Activated T-cell treated with anti-CD3 and anti-CD28 coated beads, Interleukin-2, amount 50 U/mL, for 72 hours (primary cell): Measurements from ENCODE around the gene DHRS12. TPM values are rescaled to one million over a fixed set of nuclear protein-coding genes. Genes with fewer than 3 reads are reported as not detected.
A peak's percentile ranks its signal among the peaks of the same experiment; 100 is the strongest.

ENCODE experiments used
- ATAC-seq, 2 donors: fragments of 150-1000 bp; cut with Tn5 transposase; replicated peaks in 1 of 2; 2 replicates each; pipeline ENCODE4 v1.10.0; 2021; ENCODE audit warnings: moderate library complexity in 2 of 2, mild to moderate bottlenecking in 1 of 2
- DNase-seq, 2 donors: peaks; one replicate each; pipeline ENCODE4 v3.0.0; 2021 to 2022; ENCODE audit warnings: mixed read lengths in 1 of 2
- H3K27ac Mint-ChIP-seq: one replicate; pipeline ENCODE4 v1.8.0; 2022; ENCODE audit warnings: mild to moderate bottlenecking, moderate library complexity, mixed read lengths
- H3K27me3 Mint-ChIP-seq: one replicate; pipeline ENCODE4 v1.8.0; 2022; ENCODE audit warnings: low read depth, mixed read lengths
- H3K36me3 Mint-ChIP-seq, 2 donors: one replicate each; pipeline ENCODE4 v1.8.0; 2022; ENCODE audit warnings: mixed read lengths in 2 of 2, mild to moderate bottlenecking in 1 of 2; ENCODE audit not compliant: insufficient read depth in 2 of 2
- H3K4me1 Mint-ChIP-seq: one replicate; pipeline ENCODE4 v1.8.0; 2022; ENCODE audit warnings: low read depth, mixed read lengths
- H3K4me3 Mint-ChIP-seq, 2 donors: one replicate each; pipeline ENCODE4 v1.8.0; 2022; ENCODE audit warnings: mild to moderate bottlenecking in 2 of 2, mixed read lengths in 2 of 2, moderate library complexity in 2 of 2
- H3K9me3 Mint-ChIP-seq, 2 donors: one replicate each; pipeline ENCODE4 v1.8.0; 2022; ENCODE audit warnings: mixed read lengths in 2 of 2
- total RNA-seq, 2 donors: library from RNA; stranded (reverse); gene quantifications; one replicate each; pipeline ENCODE4 v1.2.3, GENCODE V29; 2022

The DHRS12 gene
- total RNA-seq, 2 donors from 2014 or later, result 8.0 to 8.5 TPM

DNA sequence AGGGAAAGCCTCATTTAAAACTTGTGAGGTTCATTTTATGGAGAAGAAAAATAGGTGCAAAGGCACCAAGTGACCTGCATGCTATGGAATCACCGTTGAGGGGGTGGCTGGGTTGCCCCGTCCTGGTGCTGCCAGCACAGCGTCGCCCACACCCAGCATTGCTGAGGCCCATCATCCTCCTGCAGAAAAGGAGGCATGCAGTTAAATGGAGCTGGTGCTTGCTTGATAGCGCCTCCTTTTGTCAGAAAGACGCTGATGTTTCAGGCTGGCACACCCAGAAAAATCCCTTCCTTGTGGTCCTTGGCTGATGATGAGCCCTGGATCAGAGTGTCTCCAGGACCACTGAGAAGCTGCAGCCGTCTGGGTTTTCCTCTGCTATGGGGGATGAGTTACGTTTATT lies 36.9 kb downstream of the DHRS12 start:
- DNase-seq (no peak), ATAC-seq (no peak)
- H3K27me3 Mint-ChIP-seq, result no peaks in the 10 kb centered on the region
- H3K27ac Mint-ChIP-seq, result no peak overlapping the region
- peaks cover 47% of the 10 kb centered on the region for H3K4me1 Mint-ChIP-seq
- H3K9me3 Mint-ChIP-seq, result no peaks in the 10 kb centered on the region
- no peak overlapping the region for H3K4me3 Mint-ChIP-seq
- H3K36me3 Mint-ChIP-seq, result no peaks in the 10 kb centered on the region

DNA sequence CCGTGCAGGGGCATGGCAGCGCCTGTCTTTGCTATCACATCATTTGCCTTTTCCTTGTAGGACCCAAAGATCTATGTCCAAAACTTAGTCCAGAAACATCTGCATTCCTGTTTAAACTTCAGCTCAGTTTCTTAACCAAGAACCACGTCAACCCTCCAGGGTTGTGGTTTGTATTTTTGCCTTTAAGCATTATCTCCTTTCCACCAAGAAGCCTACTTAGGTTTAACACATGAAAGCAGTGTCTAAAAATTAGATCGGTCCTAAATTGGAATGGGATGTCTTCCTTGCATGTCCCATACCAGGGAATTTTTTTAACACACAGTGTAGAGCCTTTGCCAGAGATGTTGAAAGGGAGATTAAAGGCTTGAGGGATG lies 38.8 kb downstream of the DHRS12 start:
- ATAC-seq (no peak), DNase-seq (no peak)
- H3K9me3 Mint-ChIP-seq, result no peaks in the 10 kb centered on the region
- peaks cover 0 to 3% of the 10 kb centered on the region in 2 donors for H3K36me3 Mint-ChIP-seq
- peak overlapping the region; percentile 67 to 83 for H3K4me3 Mint-ChIP-seq
- H3K4me1 Mint-ChIP-seq, result peaks cover 49% of the 10 kb centered on the region
- H3K27ac Mint-ChIP-seq, result peak overlapping the region; percentile 78
- H3K27me3 Mint-ChIP-seq, result no peaks in the 10 kb centered on the region

DNA sequence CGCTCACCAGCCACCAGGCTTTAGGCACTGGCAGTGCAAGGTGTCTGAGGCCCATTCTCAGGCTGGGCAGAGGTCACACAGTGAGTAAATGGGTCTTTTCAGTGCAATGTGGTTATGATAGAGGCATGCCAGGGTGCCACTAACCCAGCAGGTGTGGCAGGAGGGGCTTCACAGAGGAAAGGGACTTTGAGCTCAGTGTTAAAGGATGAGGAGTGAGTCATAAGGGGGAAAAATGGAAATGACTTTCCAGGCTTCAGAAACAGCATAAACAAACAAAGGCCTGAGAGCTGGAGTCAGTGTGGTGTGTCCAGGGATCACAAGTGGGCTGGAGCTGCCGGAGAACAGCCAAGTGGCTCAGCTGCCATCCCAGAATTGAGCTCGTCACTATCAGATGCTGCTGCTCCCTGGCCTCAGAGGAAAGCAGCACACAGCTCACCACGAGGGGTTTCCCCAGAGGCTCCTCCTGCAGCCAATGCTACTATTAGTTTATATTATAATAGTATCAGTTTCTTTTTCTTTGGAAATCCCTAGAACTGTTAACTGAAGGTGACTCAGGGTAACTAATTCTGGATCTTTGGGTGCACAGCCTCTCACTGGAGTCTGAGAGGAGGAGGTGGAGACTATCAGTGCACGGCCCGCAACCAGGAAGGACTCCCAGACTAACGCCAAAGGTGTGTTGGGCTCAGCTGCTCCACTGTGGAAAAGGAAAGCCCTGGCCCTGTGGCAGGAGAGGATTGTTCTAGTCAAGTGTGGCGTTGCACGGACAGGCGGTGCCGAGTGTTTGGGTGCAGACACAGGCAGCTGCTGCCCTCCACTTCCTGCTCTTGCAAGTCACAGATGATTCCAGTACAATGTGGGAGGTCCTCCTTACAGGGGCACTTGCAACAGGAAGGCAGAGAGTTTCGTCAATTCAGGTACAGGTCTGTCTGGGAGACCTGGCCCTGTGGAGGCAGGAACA lies 39.5 kb downstream of the DHRS12 start:
- ATAC-seq, result peak; percentile 82 to 88
- Mint-ChIP-seq H3K9me3 (no peaks in the 10 kb centered on the region), H3K36me3 (peaks cover 0 to 3% of the 10 kb centered on the region in 2 donors), H3K4me3 (peak overlapping the region; percentile 67 to 83), H3K4me1 (peaks cover 49% of the 10 kb centered on the region), H3K27ac (peak overlapping the region; percentile 78), H3K27me3 (no peaks in the 10 kb centered on the region)
- DNase-seq, result peak; percentile 49 to 61

DNA sequence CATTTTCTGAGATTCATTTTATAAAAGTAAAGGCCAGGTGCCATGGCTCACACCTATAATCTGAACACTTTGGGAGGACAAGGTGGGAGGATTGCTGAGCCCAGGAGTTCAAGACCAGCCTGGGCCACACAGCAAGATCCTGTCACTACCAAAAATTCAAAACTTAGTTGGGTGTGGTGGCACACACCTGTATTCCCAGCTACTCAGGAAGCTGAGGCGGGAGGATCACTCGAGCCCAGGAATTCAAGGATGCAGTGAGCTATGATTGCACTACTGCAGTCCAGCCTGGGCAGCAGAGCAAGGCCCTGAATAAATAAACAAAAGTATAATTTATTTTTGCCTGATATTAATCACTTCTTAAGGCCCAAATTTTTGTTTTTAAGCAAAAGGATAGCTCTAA lies 40.5 kb downstream of the DHRS12 start:
- Mint-ChIP-seq H3K27ac (peak overlapping the region; percentile 77), H3K36me3 (peaks cover 0 to 3% of the 10 kb centered on the region in 2 donors), H3K4me3 (peak overlapping the region in 1 of 2 donors; percentile 12), H3K9me3 (no peaks in the 10 kb centered on the region), H3K4me1 (peaks cover 49% of the 10 kb centered on the region), H3K27me3 (no peaks in the 10 kb centered on the region)
- DNase-seq (no peak), ATAC-seq (no peak)

DNA sequence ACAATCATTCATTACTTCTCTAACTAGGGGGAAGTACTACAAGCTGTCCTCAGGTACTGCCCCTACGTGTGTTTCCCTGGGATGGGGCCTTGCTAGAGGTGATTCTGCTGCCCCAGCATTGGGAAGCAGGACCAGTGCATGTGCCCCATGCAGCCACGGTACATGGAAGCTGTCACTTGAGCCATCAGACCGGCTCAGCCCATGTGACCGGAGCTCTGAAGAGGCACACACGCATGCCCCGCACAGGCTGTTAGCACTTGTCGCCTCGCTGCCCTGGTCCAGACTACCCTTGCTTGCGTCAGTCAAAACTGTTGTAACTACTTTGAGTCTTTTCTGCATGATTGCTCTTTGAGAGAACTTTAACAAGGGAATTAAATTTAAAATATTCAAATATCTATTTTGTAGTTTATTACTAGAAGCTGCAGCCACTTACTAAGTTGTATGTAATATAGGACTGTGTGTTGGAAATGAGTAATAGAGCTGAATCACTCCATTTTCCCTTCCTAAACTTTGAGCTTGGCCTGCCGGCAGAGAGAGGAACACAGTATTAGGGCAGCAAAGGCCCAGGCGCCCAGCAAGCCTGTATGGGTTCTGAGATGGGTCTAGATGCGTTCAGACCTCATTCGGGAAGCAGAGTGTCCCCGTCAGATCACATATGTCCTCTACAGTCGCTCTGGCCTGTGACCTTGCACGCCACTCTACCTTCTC lies 42.2 kb downstream of the DHRS12 start:
- peaks cover 49% of the 10 kb centered on the region for H3K4me1 Mint-ChIP-seq
- no peaks in the 10 kb centered on the region for H3K27me3 Mint-ChIP-seq
- ATAC-seq (no peak), DNase-seq (no peak)
- H3K9me3 Mint-ChIP-seq, result no peaks in the 10 kb centered on the region
- H3K36me3 Mint-ChIP-seq, result peaks cover 0 to 3% of the 10 kb centered on the region in 2 donors
- no peak overlapping the region for H3K4me3 Mint-ChIP-seq
- no peak overlapping the region for H3K27ac Mint-ChIP-seq

DNA sequence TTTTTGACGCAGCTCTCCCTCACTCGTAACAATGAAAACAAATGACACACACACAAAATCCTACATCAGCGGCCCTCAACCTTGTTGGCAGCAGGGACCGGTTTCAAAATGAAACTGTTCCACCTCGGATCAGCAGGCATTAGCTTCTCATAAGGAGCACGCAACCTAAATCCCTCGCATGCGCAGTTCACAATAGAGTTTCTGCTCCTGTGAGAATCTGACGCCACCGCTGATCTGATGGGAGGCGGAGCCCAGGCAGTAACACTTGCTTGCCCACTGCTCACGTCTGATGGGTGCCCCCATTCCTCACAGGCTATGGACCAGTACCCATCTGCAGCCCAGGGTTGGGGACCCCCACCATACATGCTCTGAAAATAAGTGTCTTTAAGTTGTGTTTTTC lies 43.4 kb downstream of the DHRS12 start:
- Mint-ChIP-seq H3K4me1 (peaks cover 37% of the 10 kb centered on the region), H3K27me3 (no peaks in the 10 kb centered on the region), H3K27ac (no peak overlapping the region), H3K4me3 (no peak overlapping the region), H3K36me3 (peaks cover 0 to 3% of the 10 kb centered on the region in 2 donors), H3K9me3 (no peaks in the 10 kb centered on the region)
- ATAC-seq (no peak), DNase-seq (no peak)

DNA sequence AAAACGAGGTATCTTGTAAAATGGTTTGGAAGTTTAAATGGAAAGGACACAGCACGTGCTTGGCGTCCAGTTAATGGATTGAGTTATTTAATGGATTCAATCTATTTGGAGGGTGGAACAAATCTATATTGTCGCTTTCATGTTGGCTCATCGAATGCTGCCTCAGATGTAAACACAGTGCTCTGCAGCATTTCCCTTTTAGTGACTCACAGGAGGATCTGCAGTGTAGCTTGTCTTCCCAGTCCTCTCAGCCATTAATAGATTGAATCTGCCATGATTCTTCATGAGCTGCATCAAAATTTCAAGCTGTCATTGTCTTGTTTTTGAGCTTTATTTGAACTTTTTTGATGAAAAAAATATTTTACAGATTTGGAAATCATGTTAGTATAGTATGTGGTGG lies 44.7 kb downstream of the DHRS12 start:
- H3K4me1 Mint-ChIP-seq, result peaks cover 23% of the 10 kb centered on the region
- no peak for ATAC-seq
- H3K4me3 Mint-ChIP-seq, result no peak overlapping the region
- H3K27me3 Mint-ChIP-seq, result no peaks in the 10 kb centered on the region
- no peaks in the 10 kb centered on the region for H3K9me3 Mint-ChIP-seq
- DNase-seq, result no peak
- no peak overlapping the region for H3K27ac Mint-ChIP-seq
- H3K36me3 Mint-ChIP-seq, result peaks cover 0 to 3% of the 10 kb centered on the region in 2 donors

DNA sequence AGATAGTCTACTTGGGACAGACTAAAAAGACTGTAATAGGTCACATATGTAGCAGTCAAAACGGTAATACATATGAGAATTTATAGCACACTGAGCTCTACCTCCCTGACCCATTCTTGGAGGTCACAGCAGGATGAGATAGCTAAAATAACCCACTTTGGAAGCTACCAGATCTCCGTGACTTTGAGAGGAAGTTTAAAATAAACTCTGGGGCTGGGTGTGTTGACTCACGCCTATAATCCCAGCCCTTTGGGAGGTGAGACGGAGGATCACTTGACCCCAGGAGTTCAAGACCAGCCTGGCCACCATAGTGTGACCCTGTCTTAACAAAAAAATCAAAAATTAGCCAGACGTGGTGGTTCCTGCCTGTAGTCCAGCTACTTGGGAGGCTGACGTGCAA lies 45.3 kb downstream of the DHRS12 start:
- Mint-ChIP-seq H3K27me3 (no peaks in the 10 kb centered on the region), H3K4me1 (peaks cover 18% of the 10 kb centered on the region), H3K9me3 (no peaks in the 10 kb centered on the region), H3K36me3 (peaks cover 0 to 3% of the 10 kb centered on the region in 2 donors), H3K27ac (no peak overlapping the region), H3K4me3 (no peak overlapping the region)
- ATAC-seq (no peak), DNase-seq (no peak)

DNA sequence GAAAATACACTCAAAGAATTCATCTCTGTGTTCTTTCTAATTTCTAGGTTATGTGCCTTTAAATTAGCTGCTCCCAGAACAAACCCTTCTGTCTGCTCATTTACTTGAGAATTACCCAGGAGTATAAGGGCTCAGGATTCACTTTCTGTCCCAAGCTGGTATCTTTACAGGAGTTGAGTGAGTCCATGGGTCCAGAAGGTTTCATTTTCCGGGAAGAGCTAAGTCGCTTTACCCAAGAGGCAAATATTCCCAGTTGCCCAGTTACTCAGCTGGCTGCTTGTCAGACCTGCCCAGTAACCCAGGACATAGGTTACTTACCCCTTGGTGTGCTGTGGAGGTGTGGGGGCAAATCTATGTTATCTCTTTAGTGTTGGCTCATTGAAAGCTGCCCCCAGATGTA lies 47.3 kb downstream of the DHRS12 start:
- Mint-ChIP-seq H3K27ac (no peak overlapping the region), H3K36me3 (peaks cover 2 to 4% of the 10 kb centered on the region in 2 donors), H3K4me3 (no peak overlapping the region), H3K4me1 (no peaks in the 10 kb centered on the region), H3K9me3 (no peaks in the 10 kb centered on the region), H3K27me3 (no peaks in the 10 kb centered on the region)
- ATAC-seq (no peak), DNase-seq (no peak)

DNA sequence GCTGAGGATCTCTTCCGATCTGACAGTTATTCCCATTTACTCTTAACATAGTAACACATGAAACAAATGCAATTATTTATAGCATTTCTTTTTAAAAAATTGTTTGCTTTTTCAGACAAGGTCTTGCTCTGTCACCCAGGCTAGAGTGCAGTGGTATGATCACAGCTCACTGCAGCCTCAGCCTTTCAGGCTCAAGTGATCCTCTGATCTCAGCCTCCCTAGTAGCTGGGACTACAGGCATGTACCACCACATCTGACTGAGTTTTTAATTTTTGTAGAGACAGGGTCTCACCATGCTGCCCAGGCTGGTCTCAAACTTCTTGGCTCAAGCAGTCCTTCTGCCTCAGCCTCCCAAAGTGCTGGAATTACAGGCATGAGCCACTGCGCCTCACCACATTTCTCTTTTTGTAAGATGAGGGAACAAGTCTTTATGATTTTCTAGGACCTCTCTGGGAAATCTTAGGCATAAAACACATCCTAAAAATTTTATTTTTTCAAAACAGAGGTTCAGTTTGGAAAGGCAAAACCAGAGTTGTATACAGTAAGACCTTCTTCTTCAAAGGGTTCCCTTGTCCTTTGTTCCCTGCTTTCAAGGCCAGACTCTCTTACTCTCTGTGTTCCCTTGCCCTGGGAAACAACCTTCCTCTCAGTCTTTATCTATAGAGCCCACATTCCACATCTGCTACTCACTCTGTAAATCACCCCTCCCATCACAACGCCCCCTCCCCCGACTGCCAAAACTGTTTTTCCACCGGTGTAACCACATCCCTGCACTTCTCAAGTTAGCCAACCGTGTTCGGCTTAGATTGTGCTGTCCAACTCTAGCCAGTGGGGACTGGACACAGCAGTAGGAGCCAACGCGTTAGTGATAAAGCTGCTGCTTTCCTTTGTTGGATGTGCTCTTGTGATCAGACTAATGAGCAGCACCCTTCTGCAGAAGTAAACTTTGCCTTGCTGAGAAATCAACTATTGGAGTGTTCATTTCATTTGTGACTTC lies 56.2 kb downstream of the DHRS12 start:
- Mint-ChIP-seq H3K36me3 (peaks cover 12 to 29% of the 10 kb centered on the region in 2 donors), H3K27me3 (no peaks in the 10 kb centered on the region), H3K4me3 (no peak overlapping the region), H3K4me1 (no peaks in the 10 kb centered on the region), H3K27ac (no peak overlapping the region), H3K9me3 (peaks cover 0 to 6% of the 10 kb centered on the region in 2 donors)
- no peak for DNase-seq
- no peak for ATAC-seq

DNA sequence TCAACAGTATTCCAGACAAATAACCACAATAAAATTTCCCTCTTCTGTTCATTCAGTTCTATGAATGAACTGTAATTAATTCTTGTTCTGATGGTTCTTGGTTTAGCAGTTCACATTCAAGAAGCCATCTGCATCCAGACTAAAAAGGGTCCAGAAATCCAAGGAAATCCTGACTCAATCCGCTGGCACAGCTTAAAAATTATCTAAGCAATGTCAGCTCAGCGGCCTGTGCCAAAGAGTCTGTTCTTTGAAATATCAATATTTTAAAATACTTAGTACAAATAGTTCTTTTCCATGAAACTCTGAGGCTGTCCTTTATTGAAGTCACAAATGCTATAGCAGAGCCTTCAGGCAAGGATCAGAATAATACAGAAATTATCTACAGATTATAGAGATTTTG lies 57.2 kb downstream of the DHRS12 start:
- Mint-ChIP-seq H3K27ac (no peak overlapping the region), H3K36me3 (peaks cover 10 to 28% of the 10 kb centered on the region in 2 donors), H3K27me3 (no peaks in the 10 kb centered on the region), H3K4me1 (no peaks in the 10 kb centered on the region), H3K9me3 (peaks cover 0 to 6% of the 10 kb centered on the region in 2 donors), H3K4me3 (no peak overlapping the region)
- DNase-seq (no peak), ATAC-seq (no peak)

DNA sequence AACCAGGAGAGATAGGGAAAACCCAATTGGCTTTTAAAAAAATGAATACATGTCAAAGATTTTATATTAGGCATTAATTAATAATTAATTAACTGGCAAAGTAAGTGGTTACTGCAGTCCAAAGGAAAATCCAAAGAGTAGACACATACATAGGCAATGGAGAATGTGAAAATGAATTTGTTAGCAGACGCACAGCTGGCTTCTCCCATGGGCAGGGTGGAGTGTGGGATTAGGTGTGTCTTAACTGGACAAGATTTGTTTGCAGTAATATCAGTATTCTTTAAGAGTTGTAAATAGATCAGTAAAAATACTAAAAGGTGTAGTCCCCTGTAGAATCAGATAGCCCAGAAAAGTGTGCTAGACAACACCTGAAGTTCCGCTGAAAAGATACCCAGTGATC lies 58.7 kb downstream of the DHRS12 start:
- Mint-ChIP-seq H3K27ac (no peak overlapping the region), H3K9me3 (peaks cover 0 to 6% of the 10 kb centered on the region in 2 donors), H3K36me3 (peaks cover 10 to 28% of the 10 kb centered on the region in 2 donors), H3K27me3 (no peaks in the 10 kb centered on the region), H3K4me1 (no peaks in the 10 kb centered on the region), H3K4me3 (no peak overlapping the region)
- DNase-seq (no peak), ATAC-seq (no peak)
